GOT3 (cell line): ENCODE data around the gene PHKA2.

Experiments
- DNase-seq: peaks from one replicate; lab custom pipeline; 2025; ENCODE audit warnings: mixed read lengths; lab: John Stamatoyannopoulos, UW

PHKA2 gene

DNA sequence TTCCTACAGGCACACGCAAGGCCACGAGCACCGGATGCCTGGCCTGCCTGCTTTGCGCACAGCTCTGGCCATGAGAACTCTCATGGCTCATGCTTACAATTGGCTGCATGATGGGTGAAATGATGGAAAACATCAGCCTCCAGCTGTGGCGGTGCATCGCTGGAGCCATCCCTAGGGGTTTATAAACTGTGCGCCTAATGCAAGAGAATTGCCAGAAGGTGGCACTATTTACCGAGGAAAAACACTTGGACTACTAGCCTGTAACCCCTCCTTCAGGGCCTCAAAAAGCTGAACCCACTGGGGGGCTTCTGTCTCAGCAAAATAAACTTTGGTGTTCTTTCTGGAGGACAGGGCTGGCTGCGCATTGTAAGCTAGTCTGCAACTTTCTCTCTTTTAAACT is 51.9 kb downstream of the PHKA2 start:
- DNase-seq: no peak

DNA sequence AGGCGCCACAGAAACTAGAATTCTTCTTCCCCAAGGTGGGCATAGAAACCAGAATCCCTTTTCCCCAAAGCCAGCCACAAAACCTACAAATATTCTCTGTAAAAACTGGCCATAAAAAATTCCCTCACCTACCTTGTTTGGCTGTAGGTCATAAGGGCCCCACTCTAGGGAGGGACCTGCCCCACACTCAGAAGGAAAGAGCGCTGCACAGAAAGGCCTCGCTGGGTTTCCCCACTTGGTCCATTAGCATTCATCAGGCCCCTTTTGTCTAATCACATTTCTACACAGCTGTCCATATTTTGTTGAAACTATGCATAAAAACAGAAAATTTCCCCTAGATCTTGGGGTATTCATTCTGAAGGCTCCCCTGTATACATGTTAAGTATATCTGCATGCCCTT is 54.1 kb downstream of the PHKA2 start:
- no peak for DNase-seq

DNA sequence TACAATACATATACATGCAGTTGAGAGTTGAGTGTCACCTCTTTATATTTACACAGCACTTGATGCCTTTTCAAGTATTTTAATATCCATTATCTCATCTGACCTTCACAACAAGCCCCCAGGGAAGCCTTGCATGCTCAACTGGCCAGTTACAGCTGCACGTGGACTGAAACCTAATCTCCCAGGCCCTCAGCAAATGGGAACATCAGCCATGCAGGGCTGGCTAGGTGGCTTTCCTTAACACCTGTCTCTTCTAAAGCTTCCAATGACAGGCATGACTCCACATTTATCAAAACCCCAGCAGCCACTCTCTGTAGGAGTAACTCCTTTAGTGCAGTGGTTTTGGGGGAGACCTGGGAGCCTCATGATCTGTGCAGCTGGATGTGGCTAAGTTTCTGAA is 56.4 kb downstream of the PHKA2 start:
- no peak for DNase-seq

DNA sequence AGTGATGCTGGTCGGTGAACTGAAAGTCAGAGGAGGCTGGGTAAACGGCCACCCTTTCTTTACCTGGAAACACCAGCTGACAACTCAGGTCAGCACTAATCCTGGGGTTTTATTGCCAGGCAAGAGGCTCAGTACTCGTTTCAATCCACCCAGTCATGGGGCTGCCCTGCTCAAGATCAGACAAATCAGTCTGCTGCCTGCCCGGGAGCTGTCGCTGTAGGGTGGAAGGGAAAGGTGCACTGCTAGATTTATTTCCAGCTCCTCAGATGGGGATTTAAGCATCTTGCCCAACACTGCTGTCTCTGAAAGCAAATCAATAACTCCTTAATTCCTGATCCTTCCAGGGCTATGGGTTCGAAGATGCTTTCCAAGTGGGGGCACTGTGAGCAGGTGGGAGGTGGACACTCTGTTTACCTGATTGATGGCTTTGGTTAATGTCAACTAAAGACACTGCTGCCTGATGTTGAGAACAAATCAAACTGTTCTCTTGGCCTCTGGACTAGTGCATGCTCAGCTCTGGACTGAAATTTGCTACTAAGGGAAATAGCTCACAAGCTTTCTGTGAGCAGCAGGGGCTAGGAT is 59.3 kb downstream of the PHKA2 start:
- DNase-seq: no peak

DNA sequence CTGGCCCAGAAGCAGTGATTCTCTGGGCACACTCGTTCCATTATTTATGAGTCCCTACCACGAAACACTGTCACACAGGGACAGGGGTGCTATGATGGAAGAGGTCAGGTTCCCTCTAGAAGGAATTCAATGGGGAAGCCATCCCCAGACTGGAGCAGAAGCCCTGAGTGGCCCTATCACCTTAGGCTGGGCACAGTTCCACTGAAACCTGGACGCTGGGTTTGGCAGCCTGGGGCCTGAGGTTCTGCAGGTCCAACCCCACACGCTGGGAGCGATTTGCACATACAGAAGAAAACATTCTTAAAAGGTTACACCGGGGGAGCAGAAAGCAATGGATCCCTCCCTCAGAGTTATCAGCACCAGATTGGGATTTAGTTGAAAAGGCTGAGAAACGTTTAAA is 63.3 kb downstream of the PHKA2 start:
- no peak for DNase-seq

DNA sequence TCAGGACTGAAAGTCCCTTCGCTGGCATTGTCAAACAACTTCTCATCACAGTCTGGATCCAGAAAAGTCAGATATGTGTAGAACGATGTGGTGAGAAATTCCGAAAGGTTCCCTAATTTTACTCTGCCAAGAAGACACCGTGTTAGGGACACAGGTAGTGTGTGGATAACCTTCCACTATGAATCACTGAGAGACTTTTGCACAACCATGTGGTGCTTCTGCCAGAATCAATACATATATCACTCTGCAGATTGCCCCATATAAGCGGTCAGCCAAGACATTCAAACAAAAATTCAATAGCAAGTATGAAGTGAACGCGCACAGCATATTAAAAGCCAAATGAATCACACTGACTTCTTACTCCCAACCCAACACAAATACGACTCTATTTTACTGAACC is 63.8 kb downstream of the PHKA2 start:
- no peak for DNase-seq

DNA sequence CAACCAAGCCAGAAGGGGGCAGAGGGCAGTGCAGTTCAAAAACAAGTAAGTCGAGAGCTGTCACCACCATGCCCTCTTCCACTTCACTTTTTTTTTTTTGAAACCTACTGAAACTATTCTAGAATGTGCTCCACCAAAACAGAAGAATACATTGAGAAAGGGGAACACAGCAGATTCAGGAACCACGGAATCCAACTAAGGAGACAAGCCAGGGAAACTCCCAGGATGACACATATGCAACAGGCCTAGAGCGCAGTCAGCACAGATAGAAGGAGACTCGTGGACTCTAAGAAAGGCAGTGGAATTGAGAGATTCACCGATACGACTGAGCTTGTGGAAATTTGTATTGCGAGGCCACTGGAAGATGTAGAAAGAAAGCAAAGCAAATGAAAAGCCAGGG is 66.1 kb downstream of the PHKA2 start:
- no peak for DNase-seq

DNA sequence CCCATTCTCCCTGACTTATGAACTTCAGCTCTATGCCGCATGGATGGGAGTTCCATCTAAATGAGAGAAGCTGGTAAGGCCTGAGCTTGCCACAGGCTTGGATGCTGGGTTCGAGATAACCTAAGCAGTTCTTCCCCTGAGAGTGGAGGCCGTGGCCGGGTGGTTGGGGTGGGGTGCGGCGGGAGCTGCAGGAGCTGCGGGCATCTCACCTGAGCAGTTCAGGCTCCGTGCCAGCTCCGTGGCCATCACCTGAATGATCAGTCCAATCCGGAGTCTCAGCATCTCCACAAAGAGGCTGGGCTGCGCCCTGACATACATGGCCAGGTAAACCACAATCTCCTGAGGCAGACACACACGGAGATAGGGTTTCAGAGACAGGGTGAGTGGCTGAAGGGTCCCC is 77.6 kb downstream of the PHKA2 start:
- no peak for DNase-seq

DNA sequence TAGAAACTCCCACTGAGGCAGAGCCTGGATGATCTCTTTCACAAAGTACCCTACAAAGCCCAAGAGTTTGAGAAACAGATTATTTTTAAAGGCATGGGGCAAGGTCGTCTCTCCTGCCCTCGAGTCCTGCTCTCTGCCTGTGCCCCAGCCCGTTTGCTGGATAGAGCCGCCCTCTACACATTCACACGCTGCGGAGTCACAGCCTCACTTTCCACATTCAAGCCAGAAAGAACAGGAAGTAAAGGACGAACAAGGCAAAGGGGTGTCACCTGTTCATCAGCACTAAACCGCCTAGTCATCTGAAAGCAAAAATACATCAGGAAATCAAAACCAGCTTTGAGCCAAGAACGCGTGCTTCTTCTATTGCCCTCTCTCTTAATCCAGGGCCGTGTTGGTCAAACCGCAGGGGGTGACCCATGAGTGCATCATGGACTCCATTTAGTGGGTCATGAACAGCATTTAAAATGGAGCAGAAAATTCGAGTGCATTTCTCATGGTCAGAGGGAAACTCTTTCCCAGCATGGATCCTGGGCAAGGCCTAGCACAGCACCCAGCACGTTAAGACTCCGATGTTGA is 83.4 kb downstream of the PHKA2 start:
- DNase-seq: no peak

DNA sequence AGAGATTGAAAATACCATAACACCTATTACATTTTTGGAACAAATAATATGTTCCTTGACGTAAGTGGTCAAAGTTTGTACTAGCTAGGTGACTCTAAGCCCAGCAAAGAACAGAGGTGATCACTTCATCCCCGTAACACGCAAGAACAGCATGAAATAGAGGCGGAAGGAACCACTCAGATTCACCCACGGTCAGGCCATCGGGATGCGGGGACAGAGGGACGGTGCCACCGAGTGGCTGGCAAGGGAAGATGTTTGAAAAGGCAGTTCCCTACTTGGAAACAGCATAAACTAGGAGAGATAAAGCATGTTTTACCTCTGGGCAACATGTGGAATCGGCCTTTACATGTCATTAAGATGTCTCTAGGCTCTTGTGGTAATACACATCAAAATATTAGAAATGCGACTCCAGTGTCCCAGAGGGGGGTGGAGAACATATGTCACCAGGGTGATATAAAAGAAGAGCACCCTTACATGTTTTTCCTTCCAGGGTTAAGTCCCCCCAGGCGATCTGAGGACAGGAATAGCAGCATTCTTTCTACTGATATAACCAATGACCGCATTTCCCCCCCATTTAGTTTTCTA is 84.0 kb downstream of the PHKA2 start:
- no peak for DNase-seq

DNA sequence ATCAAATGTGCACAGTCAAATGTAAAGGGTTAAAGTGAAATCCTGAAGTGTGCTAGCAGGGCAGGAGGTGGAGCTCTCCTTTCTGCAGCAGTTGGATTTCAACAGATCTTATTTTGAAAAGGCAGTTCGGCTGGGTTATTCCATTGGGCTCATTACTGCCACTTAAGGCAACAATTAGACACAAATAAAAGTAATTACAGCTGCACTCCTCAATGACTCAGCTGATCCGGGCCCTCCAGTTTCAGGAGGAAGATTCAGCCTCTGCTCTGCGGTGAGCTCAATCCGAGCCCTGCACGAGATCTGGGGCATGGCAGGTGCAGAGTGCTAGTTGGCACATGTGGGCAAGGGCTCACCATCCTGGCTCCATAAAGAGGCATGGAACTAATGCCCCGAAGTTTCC is 85.4 kb downstream of the PHKA2 start:
- DNase-seq: no peak

DNA sequence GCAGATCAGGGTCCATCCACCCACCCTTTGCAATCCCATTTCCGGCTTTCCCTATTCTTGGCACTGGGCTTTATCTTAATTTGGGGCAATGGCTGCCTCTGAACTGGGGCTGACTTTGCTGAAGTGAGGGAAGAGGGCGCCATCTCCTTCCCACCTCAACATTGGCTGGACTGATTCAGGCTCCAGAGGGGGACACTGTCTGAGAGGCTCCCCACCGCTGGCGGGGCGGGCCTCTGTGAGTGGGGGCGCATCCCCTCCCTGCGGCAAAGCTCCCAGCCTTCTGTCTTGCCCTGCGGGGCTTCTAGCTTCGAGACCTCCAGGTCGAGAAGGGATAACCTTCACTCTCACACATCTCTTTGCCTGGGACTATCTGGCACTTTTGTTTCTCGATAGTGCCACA is 85.8 kb downstream of the PHKA2 start:
- no peak for DNase-seq

DNA sequence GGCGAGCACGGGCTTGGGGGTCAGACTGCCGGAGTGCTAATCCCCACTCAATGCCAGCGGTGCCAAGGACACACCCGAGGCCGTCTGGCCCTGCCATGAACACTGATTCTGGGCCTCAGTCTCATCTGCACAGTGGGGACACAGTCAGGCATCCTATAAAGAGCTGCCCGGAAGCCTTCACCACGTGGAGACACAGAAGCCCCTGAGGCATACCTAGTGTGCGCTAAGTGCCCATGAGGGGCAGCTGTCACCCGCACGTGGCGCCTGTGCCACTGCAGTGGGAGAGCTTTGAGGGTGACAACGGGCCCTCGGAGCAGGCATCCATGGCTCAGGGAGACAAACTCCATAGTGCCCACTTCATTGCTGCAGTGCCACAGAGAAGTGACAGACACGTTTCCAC is 86.3 kb downstream of the PHKA2 start:
- DNase-seq: no peak

DNA sequence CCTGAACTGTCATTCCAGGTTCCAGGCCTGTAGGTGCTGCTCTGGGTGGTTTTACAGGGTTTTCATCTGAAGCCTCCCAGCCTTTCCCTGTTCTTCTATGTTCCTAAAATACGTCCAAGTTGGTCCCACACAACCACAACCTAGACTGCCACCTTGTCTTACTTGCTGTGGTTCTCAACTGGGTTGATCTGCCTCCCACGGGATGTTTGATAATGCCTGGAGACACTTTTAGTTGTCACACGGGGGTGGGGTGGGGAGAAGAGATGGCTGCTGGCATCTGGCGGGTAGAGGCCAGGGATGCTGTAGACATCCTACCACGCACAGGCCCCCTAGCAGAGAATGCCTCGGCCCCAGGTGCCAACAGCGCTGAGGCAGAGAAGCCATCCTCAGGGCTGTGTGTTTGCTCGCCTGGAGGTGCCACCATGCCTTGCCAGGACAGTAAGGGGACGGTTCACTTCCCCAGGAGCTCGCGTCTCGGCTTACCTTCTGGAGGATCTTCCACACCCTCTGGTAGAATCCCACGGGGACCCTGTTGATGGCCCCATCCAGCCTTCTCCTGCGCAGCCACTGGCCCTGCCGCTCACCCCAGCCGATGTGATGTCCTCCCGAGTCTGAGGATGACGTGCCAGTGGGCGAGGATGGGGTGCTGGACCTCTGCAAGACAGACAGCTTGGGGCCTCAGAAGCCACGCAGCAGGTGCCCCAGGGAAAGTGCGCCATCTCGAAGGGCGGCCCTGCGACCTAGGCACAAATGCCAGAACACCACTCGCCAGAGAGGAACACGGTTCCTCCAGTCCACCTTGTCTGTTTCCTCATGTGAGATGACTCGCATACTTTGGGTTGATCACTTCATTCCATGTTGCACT is 87.0 kb downstream of the PHKA2 start:
- no peak for DNase-seq

DNA sequence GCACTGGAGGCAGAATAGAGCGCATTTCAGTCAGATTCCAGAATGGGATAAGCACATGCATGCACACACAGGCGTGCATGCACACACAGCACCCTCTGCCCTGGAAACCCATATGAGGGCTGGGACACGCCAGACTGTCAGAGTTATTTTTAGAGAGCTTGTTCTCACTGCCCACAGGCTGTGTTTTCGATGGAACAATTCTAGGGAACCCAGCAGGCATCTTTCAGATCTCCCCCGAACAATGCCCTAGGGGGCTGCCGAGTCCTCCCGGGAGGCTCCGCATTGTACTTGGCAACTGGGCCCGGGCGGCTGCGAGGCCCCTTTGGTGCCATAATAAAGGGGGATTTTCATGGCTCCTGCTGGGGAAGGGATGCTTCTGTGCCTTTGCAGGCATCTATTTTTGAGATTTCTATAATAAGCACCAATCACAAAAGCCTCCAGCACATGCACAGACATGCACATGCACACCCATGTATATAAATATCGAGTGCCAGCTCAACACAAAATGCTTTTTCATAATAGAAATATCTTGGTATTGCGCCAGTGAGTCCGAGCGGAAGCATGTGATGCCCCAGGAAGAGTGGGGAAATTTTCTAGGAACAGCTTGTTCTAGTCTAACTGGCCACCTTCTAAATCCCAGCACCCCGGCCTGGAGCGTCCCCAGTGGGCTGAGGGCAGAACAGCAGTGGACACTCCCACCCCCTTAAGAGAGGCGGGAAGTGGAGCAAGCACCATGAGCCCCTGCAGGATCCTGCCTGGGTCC is 88.5 kb downstream of the PHKA2 start:
- no peak for DNase-seq

DNA sequence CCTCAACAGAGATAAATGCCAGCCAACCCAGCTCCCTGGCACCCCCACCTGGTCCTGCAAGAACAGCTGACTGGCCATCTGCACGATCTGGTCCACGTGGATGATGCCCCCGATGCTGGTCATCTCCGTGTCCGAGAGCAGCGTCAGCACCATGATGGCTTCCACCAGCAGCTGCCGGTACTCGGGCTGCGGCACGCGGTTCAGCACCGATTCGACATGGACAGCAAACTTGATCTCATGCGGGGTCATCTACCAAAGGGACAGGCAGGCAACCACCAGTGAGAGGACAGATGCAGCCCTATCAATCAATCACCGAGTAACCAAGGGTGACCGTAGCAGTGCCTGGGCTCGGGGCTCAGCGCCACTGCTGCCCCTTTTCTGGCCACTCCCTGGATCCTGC is 89.8 kb downstream of the PHKA2 start:
- DNase-seq: no peak

DNA sequence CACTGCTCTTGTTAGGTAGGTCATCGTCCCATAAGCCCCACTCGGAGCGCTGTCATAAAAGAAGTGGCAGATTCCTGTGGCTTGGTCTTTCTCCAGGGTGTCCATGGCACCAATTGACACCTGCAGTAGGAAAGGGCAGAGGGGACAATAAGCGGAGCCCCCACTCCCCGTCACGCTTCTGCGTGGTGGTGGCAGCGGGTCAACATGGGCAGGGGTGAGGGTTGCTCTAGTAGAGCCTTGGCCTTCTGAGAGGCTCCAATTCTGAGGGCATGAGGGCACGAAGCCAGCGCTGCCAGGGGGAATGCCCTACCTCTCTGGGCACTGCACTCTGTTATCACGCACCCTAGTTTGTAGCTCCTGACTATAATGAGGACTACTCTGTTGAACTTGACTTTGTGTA is 90.4 kb downstream of the PHKA2 start:
- no peak for DNase-seq

DNA sequence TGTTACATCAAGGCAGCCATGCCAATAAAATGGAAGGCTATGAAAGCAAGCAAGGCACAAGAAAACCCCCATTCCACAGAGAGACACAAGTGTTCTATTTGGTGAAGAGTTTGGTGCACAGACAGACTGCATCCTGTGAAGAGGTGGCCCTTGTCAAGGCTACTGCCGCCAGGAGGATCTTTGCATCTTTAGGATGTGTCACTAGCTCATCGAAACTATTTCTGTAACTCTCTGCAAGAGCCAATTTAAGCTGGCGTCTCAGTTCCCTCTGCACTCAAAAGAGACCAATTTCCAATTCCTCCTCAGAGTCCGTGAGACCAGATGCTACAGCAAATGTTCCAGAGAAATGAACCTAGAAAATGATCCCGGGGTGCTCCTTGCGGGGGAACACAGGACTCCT is 91.0 kb downstream of the PHKA2 start:
- DNase-seq: no peak

DNA sequence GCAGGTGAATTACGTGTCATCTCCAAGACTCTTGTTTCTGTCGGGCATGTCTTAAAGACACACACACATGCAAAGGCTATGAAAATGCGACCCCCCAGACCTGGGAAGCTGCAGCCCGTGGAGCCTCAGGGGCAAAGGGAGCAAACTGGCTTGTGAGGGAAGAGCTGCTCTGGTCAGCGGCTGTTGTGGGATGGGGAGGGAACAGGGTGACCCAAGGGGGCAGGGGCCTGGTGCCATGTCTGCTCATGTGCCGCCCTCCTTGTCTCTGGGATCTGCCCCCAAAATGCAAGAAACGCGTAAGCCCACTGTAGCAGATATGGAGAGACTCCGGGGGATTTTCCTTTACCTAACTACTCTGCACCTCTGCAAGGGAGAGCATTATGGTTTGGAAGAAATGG is 92.4 kb downstream of the PHKA2 start:
- no peak for DNase-seq

DNA sequence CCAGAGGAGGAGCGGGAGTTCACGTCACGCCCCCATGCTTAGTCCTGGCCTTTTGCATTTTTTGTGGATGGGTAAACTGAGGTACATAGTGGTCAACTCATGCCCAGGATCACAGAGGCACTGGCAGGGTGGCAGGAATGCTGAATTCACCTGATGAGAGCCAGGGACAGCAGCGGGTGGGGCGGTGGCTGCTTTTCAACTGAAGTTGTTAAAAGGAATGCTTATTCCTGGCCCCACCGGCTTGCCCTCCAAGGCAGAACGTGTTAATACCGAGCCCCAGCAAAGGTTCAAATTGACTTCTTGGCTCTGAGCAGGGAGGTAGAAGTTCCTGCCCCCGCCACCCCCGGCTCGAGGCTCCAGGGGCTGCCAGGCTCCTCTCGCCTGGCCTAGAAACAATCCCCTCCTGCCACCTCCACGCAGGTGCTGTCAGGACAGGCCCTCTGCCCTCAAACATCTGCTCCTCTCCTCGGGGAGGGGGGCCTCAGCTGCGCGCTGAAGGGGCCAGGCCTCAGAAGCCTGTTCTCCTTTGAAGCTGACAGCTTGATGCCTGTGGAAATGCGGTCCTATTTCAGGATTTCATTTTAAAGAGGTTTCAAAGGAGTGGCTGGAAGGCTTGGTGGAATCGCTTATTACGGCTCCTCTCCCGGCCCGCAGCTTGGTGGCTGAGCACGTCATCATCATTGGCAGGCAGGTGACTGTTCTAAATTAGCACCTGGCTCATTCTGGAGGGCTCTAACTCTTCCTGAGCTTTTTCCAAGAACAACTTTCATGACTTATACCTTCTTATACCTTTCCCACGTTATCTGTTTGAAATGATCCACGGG is 93.0 kb downstream of the PHKA2 start:
- DNase-seq: no peak

DNA sequence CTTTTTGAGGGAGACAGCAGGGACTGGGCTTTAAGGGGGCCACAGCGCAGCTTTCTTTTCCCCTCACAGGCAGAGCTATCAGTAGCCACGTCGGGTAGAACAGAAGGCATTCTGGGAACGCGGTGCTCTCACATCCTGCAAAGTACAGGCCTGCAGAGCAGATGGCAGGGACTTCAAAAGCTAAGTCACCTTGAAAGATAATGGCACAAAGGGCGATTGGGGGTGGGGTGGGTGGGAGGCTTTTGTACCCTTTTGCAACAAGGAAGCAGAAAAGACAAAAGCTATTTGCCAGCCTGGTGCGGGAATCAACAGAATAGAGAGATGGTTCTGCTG is 93.9 kb downstream of the PHKA2 start:
- no peak for DNase-seq
